HFFc6 (cell line): ENCODE measurements around the gene VAV3. TPM values are rescaled to one million over a fixed set of nuclear protein-coding genes. Genes with fewer than 3 reads are reported as not detected.

ENCODE experiments used
- DNase-seq: peaks from one replicate; pipeline ENCODE4 v3.0.0-alpha.2; 2018
- H3K27ac Mint-ChIP-seq: 2 replicates; pipeline ENCODE4 v1.8.0; 2020; ENCODE audit warnings: mild to moderate bottlenecking, mixed read lengths
- H3K27me3 Mint-ChIP-seq: 2 replicates; pipeline ENCODE4 v1.8.0; 2021; ENCODE audit warnings: mild to moderate bottlenecking, moderate library complexity, mixed read lengths; ENCODE audit not compliant: insufficient read depth
- H3K36me3 Mint-ChIP-seq: 2 replicates; pipeline ENCODE4 v1.8.0; 2021; ENCODE audit warnings: low read depth, mixed read lengths
- H3K4me1 Mint-ChIP-seq: 2 replicates; pipeline ENCODE4 v1.8.0; 2020; ENCODE audit warnings: low read depth, mixed read lengths
- H3K4me3 Mint-ChIP-seq: 2 replicates; pipeline ENCODE4 v1.8.0; 2020; ENCODE audit warnings: mild to moderate bottlenecking, moderate library complexity, mixed read lengths
- H3K9me3 Mint-ChIP-seq: 2 replicates; pipeline ENCODE4 v1.8.0; 2020; ENCODE audit warnings: mild to moderate bottlenecking, mixed read lengths
- total RNA-seq, 6 experiments: library from RNA; stranded (reverse); fragmentation: NEBNext Ultra II Directional; extraction: Animal tissue kit (Norgen Biotek cat#: 25700); gene quantifications; 2 replicates in 1 of 6; 3 replicates in 5 of 6; pipeline ENCODE4 v1.2.3, GENCODE V29; 2021
- TF ChIP-seq, protein P1 (sequence below): fragments of 200-600 bp; sonication (generic); IDR thresholded peaks from 2 replicates; pipeline ENCODE4 v1.5.0; 2021; ENCODE audit warnings: antibody characterized with exemption, mild to moderate bottlenecking

VAV3 gene
- total RNA-seq, 6 experiments from 2014 or later, result not detected

DNA sequence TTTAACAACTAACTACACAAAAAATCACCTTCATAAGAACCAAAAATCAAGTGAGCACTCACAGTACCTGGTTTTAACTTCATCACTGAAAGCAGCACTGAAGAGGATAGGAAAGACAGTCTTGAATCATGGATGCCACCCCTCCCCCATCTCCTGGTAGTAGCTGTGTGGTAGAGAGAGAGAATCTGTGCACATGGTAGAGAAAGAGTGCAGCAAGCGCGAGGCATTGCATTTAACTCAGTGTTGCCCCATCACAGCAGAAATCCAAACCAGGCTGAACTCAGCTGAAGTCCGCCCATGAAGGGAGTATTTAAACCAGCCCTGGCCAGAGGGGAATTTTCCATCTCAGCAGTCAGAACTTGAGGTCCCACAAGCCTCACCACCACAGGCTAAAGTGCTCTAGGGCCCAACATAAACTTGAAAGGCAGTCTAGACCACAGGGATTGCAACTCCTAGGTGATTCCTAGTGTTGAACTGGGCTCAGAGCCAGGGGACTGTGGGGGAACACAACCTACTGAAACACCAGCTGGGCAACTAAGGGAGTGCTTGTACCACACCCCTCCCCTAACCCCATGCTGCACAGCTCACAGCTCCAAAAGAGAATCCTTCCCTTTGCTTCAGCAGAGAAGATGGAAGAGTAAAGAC lies 38.4 kb downstream of the VAV3 start:
- Mint-ChIP-seq H3K36me3 (no peaks in the 10 kb centered on the region), H3K27me3 (peaks cover 5% of the 10 kb centered on the region), H3K27ac (no peak overlapping the region), H3K4me3 (no peak overlapping the region), H3K9me3 (no peaks in the 10 kb centered on the region), H3K4me1 (no peaks in the 10 kb centered on the region)
- no peak for DNase-seq
- TF ChIP-seq, protein P1, sequence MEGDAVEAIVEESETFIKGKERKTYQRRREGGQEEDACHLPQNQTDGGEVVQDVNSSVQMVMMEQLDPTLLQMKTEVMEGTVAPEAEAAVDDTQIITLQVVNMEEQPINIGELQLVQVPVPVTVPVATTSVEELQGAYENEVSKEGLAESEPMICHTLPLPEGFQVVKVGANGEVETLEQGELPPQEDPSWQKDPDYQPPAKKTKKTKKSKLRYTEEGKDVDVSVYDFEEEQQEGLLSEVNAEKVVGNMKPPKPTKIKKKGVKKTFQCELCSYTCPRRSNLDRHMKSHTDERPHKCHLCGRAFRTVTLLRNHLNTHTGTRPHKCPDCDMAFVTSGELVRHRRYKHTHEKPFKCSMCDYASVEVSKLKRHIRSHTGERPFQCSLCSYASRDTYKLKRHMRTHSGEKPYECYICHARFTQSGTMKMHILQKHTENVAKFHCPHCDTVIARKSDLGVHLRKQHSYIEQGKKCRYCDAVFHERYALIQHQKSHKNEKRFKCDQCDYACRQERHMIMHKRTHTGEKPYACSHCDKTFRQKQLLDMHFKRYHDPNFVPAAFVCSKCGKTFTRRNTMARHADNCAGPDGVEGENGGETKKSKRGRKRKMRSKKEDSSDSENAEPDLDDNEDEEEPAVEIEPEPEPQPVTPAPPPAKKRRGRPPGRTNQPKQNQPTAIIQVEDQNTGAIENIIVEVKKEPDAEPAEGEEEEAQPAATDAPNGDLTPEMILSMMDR, result no peak

DNA sequence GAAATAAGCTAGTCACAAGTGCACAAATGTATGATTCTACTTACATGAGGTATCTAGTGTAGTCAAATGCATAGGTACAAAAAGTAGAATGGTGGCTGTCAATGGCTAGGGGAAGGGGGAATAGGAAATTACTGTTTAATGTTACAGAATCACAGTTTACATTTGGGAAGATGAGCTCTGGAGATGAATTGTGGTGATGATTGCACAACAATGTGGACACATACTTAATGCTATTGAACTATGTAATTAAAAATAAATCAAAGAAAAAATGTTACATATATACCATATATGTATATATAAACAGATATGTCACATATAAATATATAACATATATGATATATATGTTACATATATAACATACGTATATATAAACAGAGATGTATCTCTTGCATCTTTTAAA lies 39.4 kb downstream of the VAV3 start:
- Mint-ChIP-seq H3K27me3 (peaks cover 5% of the 10 kb centered on the region), H3K27ac (no peak overlapping the region), H3K9me3 (no peaks in the 10 kb centered on the region), H3K4me1 (no peaks in the 10 kb centered on the region), H3K4me3 (no peak overlapping the region), H3K36me3 (no peaks in the 10 kb centered on the region)
- TF ChIP-seq, protein P1, result no peak
- DNase-seq, result no peak

GRCh38 chr1:107920999-107921398 lies 44.0 kb downstream of the VAV3 start:
- Mint-ChIP-seq H3K36me3 (no peaks in the 10 kb centered on the region), H3K9me3 (no peaks in the 10 kb centered on the region), H3K27me3 (no peaks in the 10 kb centered on the region; the same call in 1 of the 2 replicates), H3K4me1 (no peaks in the 10 kb centered on the region), H3K4me3 (no peak overlapping the region), H3K27ac (no peak overlapping the region)
- DNase-seq, result no peak
- TF ChIP-seq, protein P1, result no peak

DNA sequence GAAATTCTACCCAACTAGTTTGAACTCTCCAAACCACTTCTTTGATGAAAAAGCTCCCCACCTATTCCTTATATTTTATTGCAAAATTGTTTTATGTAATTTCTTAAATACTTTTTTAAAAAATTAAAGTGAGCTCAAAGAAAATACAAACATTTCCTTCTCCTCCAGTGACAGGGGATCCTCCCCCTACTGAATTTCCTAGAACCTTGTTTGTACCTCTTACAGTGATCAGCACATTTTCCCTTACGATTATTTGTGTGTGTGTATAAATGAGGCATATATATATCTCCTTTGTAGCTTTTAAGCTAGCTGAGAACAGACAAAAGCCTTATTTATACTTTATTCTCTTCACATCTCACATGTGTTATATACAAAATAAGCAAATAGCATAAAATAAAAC lies 44.4 kb downstream of the VAV3 start:
- DNase-seq, result no peak
- Mint-ChIP-seq H3K27me3 (no peaks in the 10 kb centered on the region; the same call in 1 of the 2 replicates), H3K27ac (no peak overlapping the region), H3K4me1 (no peaks in the 10 kb centered on the region), H3K36me3 (no peaks in the 10 kb centered on the region), H3K9me3 (no peaks in the 10 kb centered on the region), H3K4me3 (no peak overlapping the region)
- TF ChIP-seq, protein P1, result no peak

GRCh38 chr1:107919953-107920352 lies 45.0 kb downstream of the VAV3 start:
- no peaks in the 10 kb centered on the region for H3K4me1 Mint-ChIP-seq
- no peak overlapping the region for H3K27ac Mint-ChIP-seq
- H3K36me3 Mint-ChIP-seq, result no peaks in the 10 kb centered on the region
- no peaks in the 10 kb centered on the region; the same call in 1 of the 2 replicates for H3K27me3 Mint-ChIP-seq
- no peak for DNase-seq
- H3K4me3 Mint-ChIP-seq, result no peak overlapping the region
- no peaks in the 10 kb centered on the region for H3K9me3 Mint-ChIP-seq
- TF ChIP-seq, protein P1, result no peak
